GM19193 (cell line): ENCODE results near the gene GRM8.

Source experiments
- POLR2A ChIP-seq: IDR thresholded peaks from 4 replicates; pipeline ENCODE4 v1.6.1; 2011; ENCODE audit not compliant: insufficient read depth, insufficient read length; ENCODE audit errors: extremely low read depth

Gene GRM8

GRCh38 chr7:127207230-127207629 is 45.5 kb downstream of the GRM8 start:
- TF ChIP-seq POLR2A: no peak

- TF ChIP-seq POLR2A: no peak
These were observed 58.2 kb downstream of the GRM8 start for GRCh38 chr7:127194571-127194970.

GRCh38 chr7:127189886-127190285 is 62.9 kb downstream of the GRM8 start:
- no peak for TF ChIP-seq POLR2A

GRCh38 chr7:127189074-127189473 is 63.7 kb downstream of the GRM8 start:
- no peak for TF ChIP-seq POLR2A

DNA sequence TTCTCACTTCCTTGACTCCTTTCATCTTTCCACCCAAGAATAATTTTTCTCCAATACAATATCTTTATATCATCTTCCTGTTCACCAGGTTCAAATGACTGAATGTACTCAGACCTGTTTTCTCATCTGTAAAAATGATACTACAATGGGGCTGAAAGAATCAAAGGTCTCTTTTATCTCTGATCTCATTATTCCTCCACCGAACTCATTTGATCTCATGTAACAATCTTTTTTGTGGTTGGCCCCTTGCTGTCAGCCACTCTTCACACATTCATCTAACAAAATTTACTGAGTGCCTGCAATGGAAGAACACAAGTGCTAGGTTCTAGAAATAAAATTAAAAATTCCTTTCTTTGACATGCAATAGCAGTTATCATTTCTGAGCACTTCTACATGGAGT is 65.0 kb downstream of the GRM8 start:
- TF ChIP-seq POLR2A: no peak

DNA sequence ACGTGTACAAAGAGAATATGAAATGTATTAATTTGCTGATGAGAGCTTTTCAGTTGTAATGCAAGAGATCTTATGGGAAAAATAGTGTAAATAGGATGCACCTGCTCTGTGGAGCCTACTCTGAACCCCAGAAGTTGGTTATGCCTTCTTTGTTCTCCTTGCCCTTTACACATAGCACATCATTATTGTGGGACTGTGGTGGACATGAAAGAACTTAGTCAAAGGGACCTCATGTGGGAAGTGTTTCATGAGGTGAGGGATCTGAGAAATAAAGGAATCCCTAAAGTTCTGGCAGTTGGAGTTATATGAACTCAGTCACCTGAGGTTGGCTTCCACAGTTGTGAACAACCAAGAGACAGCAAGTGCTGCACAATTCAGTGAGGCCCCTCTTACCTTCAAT is 66.1 kb downstream of the GRM8 start:
- TF ChIP-seq POLR2A: no peak

DNA sequence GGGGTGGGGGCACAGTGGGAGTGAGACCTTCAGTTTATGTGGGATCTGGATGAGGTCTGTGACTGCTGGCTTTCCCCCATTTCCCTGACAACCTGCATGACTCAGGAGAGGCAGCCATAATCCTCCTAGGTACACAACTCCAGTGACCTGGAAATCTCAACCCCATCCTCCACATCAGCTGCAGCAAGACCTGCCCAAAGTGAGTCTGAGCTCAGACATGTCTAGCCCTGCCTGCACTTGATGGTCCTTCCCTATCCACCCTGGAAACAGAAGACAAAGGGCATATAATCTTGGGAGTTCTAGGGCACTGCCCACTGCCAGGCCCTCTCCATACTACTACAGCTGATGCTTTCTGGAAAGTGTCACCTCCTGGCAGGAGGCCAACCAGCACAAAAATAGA is 75.6 kb downstream of the GRM8 start:
- TF ChIP-seq POLR2A: no peak

DNA sequence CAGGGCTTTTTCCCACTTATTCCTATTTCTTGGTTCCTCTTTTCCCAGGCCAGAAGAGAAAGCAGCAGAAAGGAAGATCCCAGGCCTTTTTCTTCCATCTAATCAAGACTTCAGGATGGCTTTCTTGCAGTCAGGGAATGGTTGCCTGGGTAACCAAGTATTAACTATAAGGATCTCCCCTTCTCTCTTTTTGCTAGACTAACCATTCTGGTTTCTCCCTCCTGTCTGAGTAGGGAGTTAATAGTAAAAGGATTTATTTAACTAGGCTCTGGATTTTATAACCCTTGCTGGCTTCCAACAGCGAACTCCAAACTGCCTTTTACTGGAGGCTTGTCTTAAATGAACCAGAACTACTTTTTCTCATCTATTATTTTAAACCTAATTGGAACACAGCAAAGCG is 90.4 kb downstream of the GRM8 start:
- no peak for TF ChIP-seq POLR2A

- no peak for TF ChIP-seq POLR2A
These were observed 94.1 kb downstream of the GRM8 start for GRCh38 chr7:127158659-127159058.

GRCh38 chr7:127154958-127155357 is 97.8 kb downstream of the GRM8 start:
- TF ChIP-seq POLR2A: no peak

DNA sequence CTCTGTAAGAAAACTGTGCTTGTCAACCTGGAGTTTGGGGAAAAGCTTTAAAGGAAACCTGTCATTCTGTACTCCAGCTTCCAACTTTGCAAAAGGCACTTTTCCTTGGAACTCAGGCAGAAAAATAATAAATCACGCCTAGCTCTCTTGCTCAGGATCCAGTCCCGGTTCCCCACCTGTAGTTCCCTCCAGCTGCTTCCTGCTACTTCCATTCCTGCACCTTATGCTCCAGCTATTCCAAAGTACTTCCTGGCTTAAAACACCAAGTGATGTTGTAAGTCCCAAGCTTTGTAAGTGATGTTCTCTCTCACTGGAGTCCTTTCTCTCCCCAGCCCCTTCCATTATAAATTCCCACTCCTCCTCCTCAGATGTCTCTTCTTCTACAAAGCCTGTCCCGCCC is 98.6 kb downstream of the GRM8 start:
- no peak for TF ChIP-seq POLR2A

GRCh38 chr7:127153315-127153714 is 99.4 kb downstream of the GRM8 start:
- no peak for TF ChIP-seq POLR2A

DNA sequence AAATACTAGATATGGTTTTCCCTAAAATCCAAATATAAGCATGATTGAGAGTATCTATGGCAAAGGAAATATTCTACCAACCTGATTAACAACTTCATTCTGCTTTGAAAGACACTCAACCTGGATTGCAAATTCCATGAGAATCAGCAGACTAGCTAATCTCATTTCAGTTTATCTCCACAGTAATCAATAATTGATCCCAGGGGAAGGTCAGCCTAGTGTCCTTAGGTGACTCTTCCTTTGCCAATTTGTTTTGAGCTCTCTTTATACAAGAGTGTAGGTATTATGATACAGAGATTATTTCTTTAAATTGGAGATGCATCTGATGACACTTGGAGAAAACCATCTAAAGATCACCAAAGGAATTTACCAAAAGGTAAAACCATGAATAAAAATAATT is 100.3 kb downstream of the GRM8 start:
- TF ChIP-seq POLR2A: no peak

DNA sequence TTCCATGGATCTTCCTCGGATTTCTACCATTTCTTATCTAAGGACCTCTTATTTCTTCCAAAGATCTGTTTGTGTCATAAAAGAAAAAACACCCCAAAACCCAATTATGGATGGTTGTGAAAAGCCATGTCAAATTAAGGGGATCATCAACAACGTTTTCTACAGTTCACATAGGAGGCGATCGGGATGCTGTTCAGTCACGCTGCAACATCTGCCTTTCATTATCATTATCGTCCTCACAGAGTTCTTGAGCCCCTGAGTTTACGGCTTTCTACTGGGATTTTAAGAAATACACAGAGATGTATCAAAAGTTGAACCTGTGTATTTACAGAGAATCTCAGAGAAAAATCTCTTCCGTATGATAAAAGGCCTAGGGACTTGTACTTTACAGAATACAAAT is 101.4 kb downstream of the GRM8 start:
- no peak for TF ChIP-seq POLR2A

- TF ChIP-seq POLR2A: no peak
These were observed 102.2 kb downstream of the GRM8 start for GRCh38 chr7:127150543-127150942.

DNA sequence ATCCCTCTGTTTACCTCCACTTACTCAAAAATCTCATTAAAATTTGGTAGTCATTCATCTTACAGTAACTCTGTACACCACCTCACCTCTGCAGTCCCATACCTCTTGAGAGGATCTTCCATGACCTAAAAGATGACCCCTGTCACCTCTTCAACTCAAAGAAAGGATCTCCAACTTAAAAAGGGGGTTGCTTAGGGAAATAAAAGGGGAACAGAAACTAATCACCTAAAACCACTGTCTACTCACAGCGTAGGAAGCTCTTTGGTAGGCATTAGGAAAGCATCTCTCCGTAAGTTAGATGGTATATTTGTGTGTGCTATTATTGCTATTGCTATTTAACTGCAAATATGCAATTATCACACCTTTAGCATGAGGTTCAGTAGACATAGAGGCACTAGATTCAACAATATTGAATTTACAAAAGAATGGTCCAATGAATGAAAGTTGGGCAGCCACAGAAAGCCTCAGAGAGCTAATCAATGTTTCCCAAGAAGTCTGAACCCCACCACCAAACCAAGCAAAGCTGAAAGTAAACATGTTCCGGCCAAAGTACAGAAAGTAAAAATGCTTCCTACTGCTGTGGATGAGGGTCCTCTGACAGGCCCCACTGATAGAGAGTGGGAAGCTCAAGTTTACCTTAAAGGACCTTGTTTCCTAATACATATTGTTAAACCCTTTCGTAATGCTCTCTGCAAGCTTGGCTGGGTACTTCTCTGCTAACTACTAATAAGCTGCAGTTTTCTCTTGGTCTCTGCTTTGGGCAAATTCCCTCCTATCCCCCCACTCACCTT is 105.8 kb downstream of the GRM8 start:
- TF ChIP-seq POLR2A: no peak

DNA sequence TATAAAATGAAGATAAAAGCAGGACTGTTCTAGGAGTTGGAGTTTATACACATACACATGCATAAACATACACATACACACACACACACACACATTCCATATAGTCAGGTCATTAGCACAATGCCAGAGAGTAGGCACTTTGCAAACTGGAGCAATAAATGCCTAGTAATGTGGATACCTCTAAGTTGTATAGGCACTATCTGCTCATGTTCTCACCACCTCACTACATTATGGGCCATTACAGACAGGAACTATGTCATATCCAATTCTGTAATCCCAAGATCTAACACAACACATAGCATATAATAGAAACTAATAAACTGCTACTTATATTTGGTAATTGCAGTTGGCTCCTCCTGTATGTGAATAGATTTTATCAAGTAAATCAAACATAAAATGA is 115.6 kb downstream of the GRM8 start:
- no peak for TF ChIP-seq POLR2A
